ENCODE results near the gene CMTM8.

The CMTM8 gene

GRCh38 chr3:32202496-32202895 is 36.0 kb upstream of the CMTM8 start:
- Histone ChIP-seq H3K27me3 (ENCODE audit: control insufficient read depth, low read length) (peaks cover 29% of the 10 kb centered on the region), H3K9me2 (replicated peaks; ENCODE audit: control insufficient read depth, low read length) (no peaks in the 10 kb centered on the region), H3K4me3 (ENCODE audit: low read length) (no peak overlapping the region), H3K27ac (ENCODE audit: low read depth, low read length) (no peak overlapping the region), H3K79me2 (ENCODE audit: control insufficient read depth, low read length) (no peaks in the 10 kb centered on the region), H3F3A (ENCODE audit: control insufficient read depth, insufficient read depth) (no peaks in the 10 kb centered on the region), H3K4me2 (ENCODE audit: low read length) (no peak overlapping the region), H3K4me1 (ENCODE audit: control insufficient read depth, low read length) (no peaks in the 10 kb centered on the region), H3K9me3 (ENCODE audit: control insufficient read depth, insufficient read depth, low read length) (no peaks in the 10 kb centered on the region), H3K36me3 (ENCODE audit: control insufficient read depth, low read length) (no peaks in the 10 kb centered on the region), H4K20me1 (ENCODE audit: control insufficient read depth, insufficient read depth, low read depth, low read length) (no peaks in the 10 kb centered on the region)
- TF ChIP-seq EZH2phosphoT487 (IDR thresholded peaks at IDR 0.05; ENCODE audit: borderline replicate concordance, low read length), result no peak
- TF ChIP-seq CTCF (IDR thresholded peaks at IDR 0.05; ENCODE audit: low read depth, low read length, poor library complexity, severe bottlenecking), result no peak

DNA sequence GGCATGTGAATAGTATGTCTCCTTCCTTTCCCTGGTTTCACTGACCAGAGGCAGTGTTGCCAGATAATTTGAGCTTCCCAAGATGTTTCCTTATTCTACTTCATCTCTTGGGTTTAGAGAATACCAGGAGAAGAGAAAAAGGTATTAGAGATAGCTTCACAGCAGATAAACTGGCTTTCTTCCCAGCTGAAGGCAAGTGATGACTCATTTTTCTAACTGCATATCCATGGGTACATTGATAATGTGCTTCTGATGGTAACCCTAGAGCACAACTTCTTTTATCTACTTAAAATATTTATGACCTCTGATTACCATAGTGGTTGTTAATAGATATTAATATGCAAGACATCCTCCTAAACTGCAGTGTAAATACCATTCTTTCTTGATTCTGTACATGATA is 34.6 kb upstream of the CMTM8 start:
- Histone ChIP-seq H3K36me3 (ENCODE audit: control insufficient read depth, low read length) (no peaks in the 10 kb centered on the region), H4K20me1 (ENCODE audit: control insufficient read depth, insufficient read depth, low read depth, low read length) (no peaks in the 10 kb centered on the region), H3K79me2 (ENCODE audit: control insufficient read depth, low read length) (no peaks in the 10 kb centered on the region), H3F3A (ENCODE audit: control insufficient read depth, insufficient read depth) (no peaks in the 10 kb centered on the region), H3K4me3 (ENCODE audit: low read length) (no peak overlapping the region), H3K9me3 (ENCODE audit: control insufficient read depth, insufficient read depth, low read length) (no peaks in the 10 kb centered on the region), H3K4me1 (ENCODE audit: control insufficient read depth, low read length) (no peaks in the 10 kb centered on the region), H3K4me2 (ENCODE audit: low read length) (no peak overlapping the region), H3K9me2 (replicated peaks; ENCODE audit: control insufficient read depth, low read length) (no peaks in the 10 kb centered on the region), H3K27ac (ENCODE audit: low read depth, low read length) (no peak overlapping the region), H3K27me3 (ENCODE audit: control insufficient read depth, low read length) (peaks cover 29% of the 10 kb centered on the region)
- TF ChIP-seq CTCF (IDR thresholded peaks at IDR 0.05; ENCODE audit: low read depth, low read length, poor library complexity, severe bottlenecking) (no peak), EZH2phosphoT487 (IDR thresholded peaks at IDR 0.05; ENCODE audit: borderline replicate concordance, low read length) (no peak)

GRCh38 chr3:32208447-32208846 is 30.0 kb upstream of the CMTM8 start:
- Histone ChIP-seq H3K79me2 (ENCODE audit: control insufficient read depth, low read length) (no peaks in the 10 kb centered on the region), H3K9me3 (ENCODE audit: control insufficient read depth, insufficient read depth, low read length) (no peaks in the 10 kb centered on the region), H3K9me2 (replicated peaks; ENCODE audit: control insufficient read depth, low read length) (no peaks in the 10 kb centered on the region), H3K27ac (ENCODE audit: low read depth, low read length) (no peak overlapping the region), H3K36me3 (ENCODE audit: control insufficient read depth, low read length) (no peaks in the 10 kb centered on the region), H4K20me1 (ENCODE audit: control insufficient read depth, insufficient read depth, low read depth, low read length) (no peaks in the 10 kb centered on the region), H3K4me3 (ENCODE audit: low read length) (no peak overlapping the region), H3K4me2 (ENCODE audit: low read length) (no peak overlapping the region), H3K27me3 (ENCODE audit: control insufficient read depth, low read length) (peaks cover 9% of the 10 kb centered on the region), H3K4me1 (ENCODE audit: control insufficient read depth, low read length) (no peaks in the 10 kb centered on the region), H3F3A (ENCODE audit: control insufficient read depth, insufficient read depth) (no peaks in the 10 kb centered on the region)
- TF ChIP-seq CTCF (IDR thresholded peaks at IDR 0.05; ENCODE audit: low read depth, low read length, poor library complexity, severe bottlenecking) (no peak), EZH2phosphoT487 (IDR thresholded peaks at IDR 0.05; ENCODE audit: borderline replicate concordance, low read length) (no peak)

GRCh38 chr3:32215185-32215584 is 23.3 kb upstream of the CMTM8 start:
- H4K20me1 ChIP-seq (ENCODE audit: control insufficient read depth, insufficient read depth, low read depth, low read length), result no peaks in the 10 kb centered on the region
- H3K27ac ChIP-seq (ENCODE audit: low read depth, low read length), result no peak overlapping the region
- H3K36me3 ChIP-seq (ENCODE audit: control insufficient read depth, low read length), result no peaks in the 10 kb centered on the region
- H3K27me3 ChIP-seq (ENCODE audit: control insufficient read depth, low read length), result 0 out of 2 replicates have a peak, but pooled peaks cover 2% of the 10 kb centered on the region
- H3K9me3 ChIP-seq (ENCODE audit: control insufficient read depth, insufficient read depth, low read length), result no peaks in the 10 kb centered on the region
- no peaks in the 10 kb centered on the region for H3K4me1 ChIP-seq (ENCODE audit: control insufficient read depth, low read length)
- H3K4me2 ChIP-seq (ENCODE audit: low read length), result no peak overlapping the region
- no peaks in the 10 kb centered on the region for H3F3A ChIP-seq (ENCODE audit: control insufficient read depth, insufficient read depth)
- no peaks in the 10 kb centered on the region for H3K79me2 ChIP-seq (ENCODE audit: control insufficient read depth, low read length)
- H3K9me2 ChIP-seq (replicated peaks; ENCODE audit: control insufficient read depth, low read length), result no peaks in the 10 kb centered on the region
- TF ChIP-seq EZH2phosphoT487 (IDR thresholded peaks at IDR 0.05; ENCODE audit: borderline replicate concordance, low read length) (no peak), CTCF (IDR thresholded peaks at IDR 0.05; ENCODE audit: low read depth, low read length, poor library complexity, severe bottlenecking) (no peak)
- no peak overlapping the region for H3K4me3 ChIP-seq (ENCODE audit: low read length)
